Posterior cingulate gyrus (tissue), 11 donors: Measurements from ENCODE around the gene KCNG2.

Source experiments
- DNase-seq, 10 donors: peaks; one replicate each; pipeline versions ENCODE4 v3.0.0 to v3.0.0-alpha.2; 2020 to 2021; ENCODE audit warnings: mixed read lengths in 3 of 10
- intact Hi-C: fragments of 100-400 bp; cut with DNase I; formaldehyde crosslinking; loops from one replicate; pipeline ENCODE4 v1.15.1; 2023

Gene KCNG2

GRCh38 chr18:79915161-79916127, 117.7 kb downstream of the KCNG2 start:
- intact Hi-C loops: no loop called here
- peak in 3 of 10 donors; percentile 51 to 83 (median 74) for DNase-seq

- DNase-seq: no peak
- intact Hi-C loops: no loop called here
Observed at GRCh38 chr18:79916128-79916494, 118.4 kb downstream of the KCNG2 start.

GRCh38 chr18:79916546-79917168, 118.9 kb downstream of the KCNG2 start:
- DNase-seq: peak in 2 of 10 donors; percentile 18 to 79
- intact Hi-C loops: no loop called here

GRCh38 chr18:79917169-79917852, 119.6 kb downstream of the KCNG2 start:
- intact Hi-C loops: no loop called here
- peak in 5 of 10 donors; percentile 4 to 78 (median 62) for DNase-seq

- DNase-seq: peak in 4 of 10 donors; percentile 3 to 54 (median 22)
- intact Hi-C loops: no loop called here
Observed at GRCh38 chr18:79917853-79918614, 120.3 kb downstream of the KCNG2 start.

GRCh38 chr18:79918615-79919011, 120.9 kb downstream of the KCNG2 start:
- intact Hi-C loops: no loop called here
- peak in 4 of 10 donors; percentile 6 to 77 (median 58) for DNase-seq

DNA sequence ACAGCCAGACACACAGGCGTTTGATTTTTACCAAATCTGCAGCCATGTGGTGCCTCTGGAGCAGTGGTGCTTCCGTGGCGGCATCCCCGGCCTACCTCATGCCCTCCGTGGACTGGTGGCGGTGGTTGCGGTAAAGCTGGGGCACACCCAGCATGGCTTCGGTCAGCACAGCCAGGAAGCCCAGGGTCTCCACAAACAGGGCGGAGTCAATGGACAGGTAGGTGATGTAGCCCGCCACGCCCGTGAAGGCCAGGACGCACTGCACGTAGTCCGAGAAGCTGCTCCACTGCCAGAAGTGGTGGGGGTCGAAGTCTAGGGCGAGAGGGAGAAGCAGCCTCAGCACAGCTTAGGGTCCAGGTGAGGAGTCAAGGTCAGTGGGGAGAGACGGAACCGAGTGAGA, 121.4 kb downstream of the KCNG2 start:
- DNase-seq: peak in 4 of 10 donors; percentile 5 to 83 (median 64)
- intact Hi-C loops: no loop called here

GRCh38 chr18:79921984-79922965, 124.5 kb downstream of the KCNG2 start:
- intact Hi-C loops: no loop called here
- peak in 7 of 10 donors; percentile 2 to 44 (median 4) for DNase-seq

DNA sequence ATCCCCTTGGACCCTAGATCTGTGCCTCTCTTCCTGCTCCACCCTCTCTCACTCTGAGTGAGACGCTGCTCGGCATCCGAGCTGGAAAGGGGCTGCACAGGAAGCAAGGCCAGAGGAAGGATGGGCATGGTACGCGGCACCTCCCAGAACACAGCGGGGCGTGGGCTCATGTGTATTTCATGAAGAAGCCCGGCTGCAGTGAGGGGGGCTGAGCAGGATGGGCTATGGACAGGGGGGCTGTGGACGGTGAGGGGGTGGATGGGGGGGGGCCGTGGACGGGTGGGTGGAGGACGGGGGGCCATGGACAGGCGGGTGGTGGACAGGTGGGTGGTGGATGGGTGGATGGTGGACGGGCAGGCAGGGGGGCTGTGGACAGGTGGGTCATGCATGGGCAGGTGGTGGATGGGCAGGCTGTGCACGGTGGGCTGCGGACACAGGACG, 125.3 kb downstream of the KCNG2 start:
- DNase-seq: peak in 9 of 10 donors; percentile 2 to 80 (median 6)
- intact Hi-C loops: no loop called here

DNA sequence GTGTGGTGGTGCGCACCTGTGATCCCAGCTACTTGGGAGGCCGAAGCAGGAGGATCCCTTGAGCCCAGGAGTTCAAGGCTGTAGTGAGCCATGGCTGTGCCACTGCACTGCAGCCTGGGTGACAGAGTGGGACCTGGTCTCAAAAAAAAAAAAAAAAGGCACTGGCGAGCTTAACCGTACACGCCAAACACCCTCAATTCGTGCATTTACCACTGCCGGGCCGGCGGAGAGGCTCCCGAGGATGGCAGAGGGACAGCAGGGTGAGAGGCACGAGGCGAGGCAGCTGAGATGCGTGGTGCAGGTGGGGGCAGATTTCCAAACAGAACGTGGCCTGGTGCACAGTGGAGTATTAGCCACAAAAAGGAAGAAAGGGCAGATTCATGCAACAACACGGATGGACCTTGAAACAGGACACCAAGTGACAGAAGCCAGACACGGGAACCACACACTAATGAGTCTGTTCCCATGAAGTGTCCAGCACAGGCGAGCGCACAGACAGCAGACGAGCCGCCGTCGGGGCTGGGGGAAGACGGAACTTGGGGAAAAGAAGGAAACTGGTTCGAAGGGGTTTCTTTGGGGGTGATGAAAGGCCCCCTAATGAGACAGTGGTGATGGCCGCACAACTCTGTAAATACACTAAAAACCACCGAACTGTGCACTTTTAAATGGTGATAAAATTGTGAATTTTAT, 126.3 kb downstream of the KCNG2 start:
- intact Hi-C loops: no loop called here
- peak in 7 of 10 donors; percentile 2 to 55 (median 5) for DNase-seq

- intact Hi-C loops: no loop called here
- DNase-seq: peak in 6 of 10 donors; percentile 22 to 85 (median 61)
Observed at GRCh38 chr18:79924814-79925731, 127.3 kb downstream of the KCNG2 start.

GRCh38 chr18:79926306-79926705, 128.6 kb downstream of the KCNG2 start:
- intact Hi-C loops: no loop called here
- peak in 4 of 10 donors; percentile 3 to 48 (median 41) for DNase-seq

DNA sequence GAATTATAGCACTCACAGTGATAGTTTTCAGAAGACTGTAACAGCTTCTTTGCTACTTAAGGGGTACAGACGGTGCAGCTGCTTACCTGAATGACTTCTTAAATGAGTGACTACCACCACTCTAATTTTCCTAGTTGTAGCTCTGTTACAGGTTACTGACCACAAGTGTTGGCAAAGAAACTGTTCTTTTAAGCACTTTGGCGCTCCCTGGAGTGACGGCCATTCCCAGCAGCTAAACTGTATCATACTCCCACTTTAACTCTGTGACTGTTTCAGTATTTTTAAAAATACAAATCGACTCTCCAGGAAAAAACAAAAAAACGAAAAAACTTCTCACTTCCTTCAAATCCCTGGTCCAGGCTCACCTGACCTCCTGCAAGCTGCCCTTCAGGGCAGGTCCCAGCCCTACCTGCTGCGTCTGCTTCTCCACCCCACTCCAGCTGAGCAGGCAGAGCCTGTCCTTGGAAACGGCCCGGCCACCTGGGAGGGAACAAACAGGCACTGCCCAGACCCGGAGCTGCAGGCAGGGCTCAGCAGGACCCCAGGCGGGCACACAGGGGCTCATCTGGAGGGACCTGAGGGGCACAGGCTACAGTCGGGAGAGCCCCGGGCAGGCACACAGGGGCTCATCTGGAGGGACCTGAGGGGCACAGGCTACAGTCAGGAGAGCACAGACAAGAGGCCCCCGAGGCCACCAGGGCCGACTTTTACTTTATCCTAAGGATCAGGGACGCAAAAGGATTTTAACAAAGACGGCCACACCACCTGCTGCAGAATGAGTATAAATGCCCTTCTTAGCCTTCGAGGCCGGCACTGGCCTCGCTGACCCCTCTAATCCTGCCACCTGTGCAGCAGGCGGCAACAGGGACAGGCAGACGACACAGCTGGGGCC, 129.2 kb downstream of the KCNG2 start:
- intact Hi-C loops: no loop called here
- peak in 5 of 10 donors; percentile 4 to 80 (median 53) for DNase-seq

- intact Hi-C loops: no loop called here
- DNase-seq: peak in 5 of 10 donors; percentile 4 to 80 (median 70)
Observed at GRCh38 chr18:79927607-79928562, 130.1 kb downstream of the KCNG2 start.

DNA sequence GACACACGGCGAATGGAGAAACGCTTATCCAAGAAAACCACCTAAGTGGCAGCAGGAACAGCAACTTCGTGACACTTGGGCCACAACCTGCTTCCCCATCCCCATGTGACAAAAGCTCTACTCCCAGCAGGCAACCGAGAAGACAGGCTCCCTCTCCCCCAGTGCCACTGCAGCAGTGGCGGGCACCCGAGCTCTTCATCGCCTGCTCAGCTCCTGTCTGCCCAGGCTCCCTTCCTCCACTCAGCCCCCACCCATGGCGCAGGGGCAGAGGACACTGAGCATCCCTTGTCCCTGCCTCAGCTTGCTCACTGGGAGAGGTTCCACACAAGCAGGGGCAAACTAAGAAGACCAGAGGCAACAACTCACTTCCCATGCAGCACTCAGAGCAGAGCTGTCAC, 130.8 kb downstream of the KCNG2 start:
- intact Hi-C loops: no loop called here
- peak in 1 of 10 donors; percentile 77 for DNase-seq
